Retinal pigment epithelial cell (primary cell): ENCODE data around the gene TCEANC2.

Source experiments
- DNase-seq: peaks from one replicate; pipeline ENCODE4 v3.0.0-alpha.2; 2010; ENCODE audit warnings: low read depth
- H3K4me3 ChIP-seq: 2 replicates; pipeline ENCODE4 v1.5.1; 2011; ENCODE audit warnings: mild to moderate bottlenecking, low read length, control low read depth, moderate library complexity
- TF ChIP-seq, protein P1 (sequence below): conservative IDR thresholded peaks from 2 replicates; pipeline ENCODE4 v1.5.1; 2011; ENCODE audit warnings: low read depth, low read length, control low read depth, inconsistent platforms

Gene TCEANC2

DNA sequence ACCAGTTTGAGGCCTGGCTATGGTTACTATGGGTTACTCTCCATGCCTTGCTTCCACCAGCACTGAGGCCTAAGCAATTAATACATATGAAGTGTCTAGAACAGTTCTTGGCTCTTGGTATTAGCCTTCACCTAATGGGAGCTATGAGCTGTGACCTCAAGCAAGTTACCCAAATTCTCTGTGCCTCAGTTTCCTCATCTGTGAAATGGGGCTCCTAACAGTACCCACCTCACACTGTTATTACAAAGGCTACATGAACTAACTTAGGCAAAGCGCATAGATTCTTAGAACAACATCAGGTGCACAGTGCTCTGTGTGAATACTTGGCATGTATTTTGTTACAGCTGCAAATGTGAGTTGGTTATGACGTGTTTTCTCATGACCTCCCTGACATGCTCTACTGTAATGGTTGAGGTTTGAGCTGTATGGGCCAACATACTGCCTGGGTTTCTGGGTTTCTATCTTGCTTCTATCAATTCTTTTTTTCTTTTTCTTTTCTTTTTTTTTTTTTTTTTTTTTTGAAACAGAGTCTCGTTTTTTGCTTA is 72.9 kb downstream of the TCEANC2 start:
- no peak for DNase-seq
- TF ChIP-seq, protein P1, sequence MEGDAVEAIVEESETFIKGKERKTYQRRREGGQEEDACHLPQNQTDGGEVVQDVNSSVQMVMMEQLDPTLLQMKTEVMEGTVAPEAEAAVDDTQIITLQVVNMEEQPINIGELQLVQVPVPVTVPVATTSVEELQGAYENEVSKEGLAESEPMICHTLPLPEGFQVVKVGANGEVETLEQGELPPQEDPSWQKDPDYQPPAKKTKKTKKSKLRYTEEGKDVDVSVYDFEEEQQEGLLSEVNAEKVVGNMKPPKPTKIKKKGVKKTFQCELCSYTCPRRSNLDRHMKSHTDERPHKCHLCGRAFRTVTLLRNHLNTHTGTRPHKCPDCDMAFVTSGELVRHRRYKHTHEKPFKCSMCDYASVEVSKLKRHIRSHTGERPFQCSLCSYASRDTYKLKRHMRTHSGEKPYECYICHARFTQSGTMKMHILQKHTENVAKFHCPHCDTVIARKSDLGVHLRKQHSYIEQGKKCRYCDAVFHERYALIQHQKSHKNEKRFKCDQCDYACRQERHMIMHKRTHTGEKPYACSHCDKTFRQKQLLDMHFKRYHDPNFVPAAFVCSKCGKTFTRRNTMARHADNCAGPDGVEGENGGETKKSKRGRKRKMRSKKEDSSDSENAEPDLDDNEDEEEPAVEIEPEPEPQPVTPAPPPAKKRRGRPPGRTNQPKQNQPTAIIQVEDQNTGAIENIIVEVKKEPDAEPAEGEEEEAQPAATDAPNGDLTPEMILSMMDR = no peak
- H3K4me3 ChIP-seq = no peak overlapping the region

DNA sequence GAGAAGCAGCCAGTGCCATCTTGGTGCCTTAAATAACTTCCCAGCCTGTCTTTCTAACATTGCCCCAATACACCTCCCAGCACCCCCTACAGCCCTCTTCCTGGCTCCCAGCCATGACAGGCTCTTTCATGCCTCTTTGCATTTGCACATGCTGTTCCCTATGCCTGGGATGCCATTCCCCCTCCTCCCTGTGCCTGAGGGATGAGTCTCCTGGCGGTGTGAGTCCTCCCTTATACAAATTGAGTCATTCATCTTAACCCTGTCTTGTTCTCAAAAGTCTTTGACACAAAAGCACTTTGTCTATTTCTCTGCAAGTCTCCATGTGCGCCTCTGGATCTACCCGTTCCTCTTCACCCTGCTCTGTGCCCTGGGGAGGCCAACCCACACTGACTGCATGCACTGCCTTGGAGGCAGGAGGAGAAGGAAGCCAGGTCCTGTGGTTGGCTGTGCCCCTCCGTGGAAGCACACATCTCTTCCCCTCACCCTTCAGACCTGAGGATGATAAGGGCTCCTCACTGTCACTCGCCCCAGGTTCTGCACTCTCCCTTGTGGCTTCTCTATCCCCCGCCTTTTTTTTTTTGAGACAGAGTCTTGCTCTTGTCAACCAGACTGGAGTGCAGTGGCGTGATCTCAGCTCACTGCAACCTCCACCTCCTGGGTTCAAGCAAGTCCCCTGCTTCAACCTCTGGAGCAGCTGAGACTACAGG is 74.3 kb downstream of the TCEANC2 start:
- TF ChIP-seq, protein P1 = no peak
- no peak for DNase-seq
- H3K4me3 ChIP-seq = no peak overlapping the region

DNA sequence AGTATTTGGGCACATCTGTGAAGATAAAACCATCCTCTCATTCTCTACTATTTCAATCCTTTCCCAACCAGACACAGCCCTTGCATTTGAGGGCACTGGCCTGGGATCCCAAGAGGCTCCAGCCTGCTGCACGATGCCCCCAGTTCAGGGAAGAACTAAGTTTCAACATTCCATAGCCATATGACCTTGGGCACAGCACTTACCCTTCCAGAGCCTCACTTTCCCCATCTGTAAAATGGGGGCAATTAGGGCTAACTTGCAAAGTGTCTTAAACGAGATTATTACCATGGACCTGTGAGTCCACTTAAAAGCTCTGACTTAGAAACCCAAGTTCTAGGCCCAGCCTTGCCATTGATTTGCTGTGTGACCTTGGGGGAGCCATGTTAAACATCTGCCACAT is 76.5 kb downstream of the TCEANC2 start:
- DNase-seq = no peak
- TF ChIP-seq, protein P1 = no peak
- no peak overlapping the region for H3K4me3 ChIP-seq

DNA sequence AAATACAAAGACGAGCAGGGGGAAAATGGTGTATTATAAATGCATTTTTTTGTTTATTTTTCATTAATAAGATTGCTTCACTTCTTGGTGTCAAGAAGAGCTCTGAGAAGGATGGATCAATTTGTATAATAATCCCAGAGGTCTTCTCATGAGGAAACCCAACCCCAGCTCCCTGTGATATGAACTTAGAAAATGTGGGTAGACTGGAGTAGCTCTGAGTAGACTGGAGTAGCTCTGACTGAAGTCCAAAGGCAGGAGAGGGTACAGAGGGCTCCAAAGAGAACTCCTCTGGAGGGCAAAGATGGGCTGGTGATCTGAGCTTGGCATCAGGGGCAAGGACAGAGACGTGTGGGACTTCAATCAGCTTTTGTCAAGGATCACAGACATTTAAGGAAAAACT is 78.0 kb downstream of the TCEANC2 start:
- no peak overlapping the region for H3K4me3 ChIP-seq
- no peak for DNase-seq
- TF ChIP-seq, protein P1 = no peak

DNA sequence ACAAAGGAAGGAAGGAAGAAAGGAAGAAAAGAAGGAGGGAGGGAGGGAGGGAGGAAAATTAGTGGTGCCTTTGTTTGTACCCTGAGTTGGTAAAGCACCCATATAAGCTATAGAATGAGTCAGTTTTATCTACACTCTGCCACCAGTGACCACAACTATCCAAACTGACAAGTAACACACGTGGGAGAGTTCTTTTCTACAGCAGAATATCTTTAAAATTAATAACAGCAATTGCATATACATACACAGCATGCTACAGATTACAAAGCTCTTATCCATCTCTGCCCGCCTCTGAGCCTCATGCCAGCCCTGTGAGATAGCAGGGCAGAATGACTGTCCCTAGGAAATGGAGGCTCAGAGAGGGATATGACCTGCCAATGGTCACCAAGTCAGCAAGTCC is 79.1 kb downstream of the TCEANC2 start:
- H3K4me3 ChIP-seq = no peak overlapping the region
- TF ChIP-seq, protein P1 = no peak
- DNase-seq = no peak

DNA sequence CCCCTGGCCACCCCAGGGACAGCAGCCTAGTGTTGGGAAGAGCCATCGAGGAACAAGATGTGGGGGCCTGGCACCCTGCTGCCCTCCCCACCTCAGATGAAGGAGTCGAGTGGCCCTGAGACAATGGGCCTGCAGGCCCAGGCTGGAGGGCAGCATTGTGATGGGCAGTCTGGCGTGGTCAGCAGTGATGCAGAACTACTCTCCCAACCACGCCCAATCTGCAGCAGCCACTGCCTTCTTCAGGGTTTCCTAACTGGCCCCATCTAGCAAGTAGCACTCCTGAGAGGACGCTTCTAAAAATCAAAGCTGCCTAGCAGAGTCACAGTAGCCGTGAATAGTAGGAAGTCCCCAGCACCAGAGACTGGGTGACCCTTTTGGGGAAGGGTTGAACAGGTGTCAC is 80.9 kb downstream of the TCEANC2 start:
- no peak overlapping the region for H3K4me3 ChIP-seq
- DNase-seq = no peak
- TF ChIP-seq, protein P1 = no peak
